Stomach (tissue), 9 donors: ENCODE measurements around the gene USP37. TPM values are rescaled to one million over a fixed set of nuclear protein-coding genes. Genes with fewer than 3 reads are reported as not detected.

Experiments
- DNase-seq, 2 donors: peaks; one replicate each; pipeline versions ENCODE4 v3.0.0 to v3.0.0-alpha.2; 2013 to 2019
- H3K27ac ChIP-seq, 5 donors: fragments of 200-600 bp in 4 of 5; sonication (generic) in 4 of 5; one replicate each; pipeline ENCODE4 v1.5.1; 2013 to 2019; ENCODE audit warnings: mild to moderate bottlenecking in 1 of 5, moderate library complexity in 1 of 5
- H3K27me3 ChIP-seq, 3 donors: fragments of 200-600 bp; sonication (generic); one replicate each; pipeline ENCODE4 v1.5.1; 2017 to 2019; ENCODE audit warnings: mixed run types in 1 of 3
- H3K36me3 ChIP-seq, 4 donors: fragments of 200-600 bp; sonication (generic); 1 replicate in 3 of 4; 2 replicates in 1 of 4; pipeline ENCODE4 v1.5.1; 2016 to 2019
- H3K4me1 ChIP-seq, 4 donors: fragments of 200-600 bp; sonication (generic); one replicate each; pipeline ENCODE4 v1.5.1; 2016 to 2019
- H3K4me3 ChIP-seq, 4 donors: fragments of 200-600 bp; sonication (generic) in 3 of 4; one replicate each; pipeline ENCODE4 v1.5.1; 2016 to 2019; ENCODE audit warnings: mild to moderate bottlenecking in 1 of 4
- H3K9me3 ChIP-seq, 4 donors: fragments of 200-600 bp; sonication (generic); one replicate each; pipeline ENCODE4 v1.5.1; 2016 to 2019
- EP300 ChIP-seq: sonication (generic); formaldehyde crosslinking; IDR thresholded peaks from one replicate; pipeline ENCODE4 v1.6.1; 2017; ENCODE audit warnings: antibody characterized with exemption
- POLR2A ChIP-seq, 4 donors: fragments of 450-650 bp; IDR thresholded peaks; one replicate each; pipeline ENCODE4 v1.6.1; 2016; ENCODE audit warnings: antibody characterized with exemption in 4 of 4, control low read depth in 2 of 4, mild to moderate bottlenecking in 1 of 4, moderate library complexity in 1 of 4
- POLR2AphosphoS5 ChIP-seq, 3 donors: sonication (generic); formaldehyde crosslinking; IDR thresholded peaks; one replicate each; pipeline ENCODE4 v1.6.1; 2016; ENCODE audit warnings: antibody characterized with exemption in 3 of 3
- WGBS, 5 donors: extraction: QIAGEN DNeasy Blood & Tissue Kit in 3 of 5; methylation state at CpG; one replicate each; pipeline versions ENCODE4 v1.1.5 to v1.1.7; 2013 to 2018; 5-methylcytosine and 5-hydroxymethylcytosine counted together
- intact Hi-C: fragments of 100-400 bp; cut with DNase I; formaldehyde crosslinking; loops from one replicate; pipeline ENCODE4 v1.15.1; 2023; ENCODE audit warnings: low total_unique reads
- polyA plus RNA-seq, 3 donors: library from polyadenylated mRNA; stranded (reverse); fragments of 200-250 nt; gene quantifications; one replicate each; pipeline ENCODE4 v1.2.3, GENCODE V29; 2013
- total RNA-seq, 5 donors: library from RNA; depleted of rRNA; stranded (reverse); fragments of >200 nt; gene quantifications; one replicate each; pipeline versions ENCODE4 v1.1.0 to v1.2.3, GENCODE V29; 2014 to 2016
- TF ChIP-seq, protein P1 (sequence below), 7 experiments: fragments of 450-650 bp in 4 of 7; fragments of 200-600 bp in 3 of 7; sonication (generic) in 3 of 7; IDR thresholded peaks; one replicate each; pipeline ENCODE4 v1.5.1; 2016 to 2019; ENCODE audit warnings: antibody characterized with exemption in 7 of 7, control low read depth in 2 of 7, mild to moderate bottlenecking in 1 of 7
- donor health status: healthy with polysubstance abuse.
- donor health status: Bipolar disorder and iron deficiency.
- donor health status: healthy.

The USP37 gene
- total and polyA plus RNA-seq, 8 donors = 1.6 to 81.4 (median 5.2) TPM

DNA sequence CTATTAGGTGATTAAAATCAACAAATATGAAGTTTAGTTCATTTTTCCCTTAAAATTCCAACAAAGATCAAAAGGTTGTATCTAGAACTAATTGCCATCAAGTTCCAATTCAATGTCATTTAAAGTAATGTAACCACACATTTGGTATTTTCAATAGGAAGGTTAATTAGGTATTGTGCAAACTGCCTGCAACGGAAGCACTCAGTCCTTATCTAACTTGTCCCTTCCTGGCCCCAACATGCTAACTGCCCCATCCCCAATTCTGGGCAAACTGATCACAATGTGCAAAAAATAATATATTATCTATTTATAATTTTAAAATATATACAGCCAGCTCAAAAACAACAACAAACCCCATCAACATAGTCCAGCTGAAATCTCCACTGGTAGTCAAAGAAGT lies 116.1 kb downstream of the USP37 start:
- H3K9me3 ChIP-seq = no peaks in the 10 kb centered on the region
- no peak for DNase-seq
- no peak for TF ChIP-seq POLR2A (IDR thresholded peaks at IDR 0.05)
- TF ChIP-seq POLR2AphosphoS5 (IDR thresholded peaks at IDR 0.05) = no peak
- intact Hi-C loops = no loop called here
- H3K4me1 ChIP-seq = peaks cover 0 to 8% (median 2%) of the 10 kb centered on the region in 4 donors
- no peaks in the 10 kb centered on the region for H3K27me3 ChIP-seq
- no peak overlapping the region for H3K27ac ChIP-seq
- peaks cover 2 to 84% (median 76%) of the 10 kb centered on the region in 4 donors for H3K36me3 ChIP-seq
- no peak overlapping the region for H3K4me3 ChIP-seq
- 72 to 92% (median 84%) methylated on average over 1 of the region's 1 CpG for WGBS, 5 donors

DNA sequence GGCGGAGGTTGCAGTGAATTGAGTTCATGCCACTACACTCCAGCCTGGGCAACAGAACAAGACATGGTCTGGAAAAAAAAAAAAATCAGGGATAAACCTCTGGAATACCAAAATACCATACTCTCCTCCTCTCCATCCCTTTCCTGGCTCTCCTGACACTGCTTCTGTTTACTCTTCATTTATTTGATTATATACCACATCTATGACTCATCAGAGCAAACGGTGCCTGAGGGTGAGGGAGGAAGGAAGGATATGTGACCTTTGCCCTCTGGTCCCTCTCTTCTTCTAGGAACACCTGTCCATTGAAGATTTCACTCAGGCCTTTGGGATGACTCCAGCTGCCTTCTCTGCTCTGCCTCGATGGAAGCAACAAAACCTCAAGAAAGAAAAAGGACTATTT lies 119.2 kb downstream of the USP37 start:
- WGBS, 5 donors = 49 to 65% (median 53%) methylated on average over 3 of the region's 3 CpGs
- no peak overlapping the region for H3K4me3 ChIP-seq
- H3K36me3 ChIP-seq = peaks cover 3 to 63% (median 53%) of the 10 kb centered on the region in 4 donors
- intact Hi-C loops = no loop called here
- peaks cover 0 to 16% (median 6%) of the 10 kb centered on the region in 4 donors for H3K4me1 ChIP-seq
- no peak for DNase-seq
- H3K27me3 ChIP-seq = no peaks in the 10 kb centered on the region
- H3K9me3 ChIP-seq = no peaks in the 10 kb centered on the region
- no peak overlapping the region for H3K27ac ChIP-seq
- TF ChIP-seq, protein P1, sequence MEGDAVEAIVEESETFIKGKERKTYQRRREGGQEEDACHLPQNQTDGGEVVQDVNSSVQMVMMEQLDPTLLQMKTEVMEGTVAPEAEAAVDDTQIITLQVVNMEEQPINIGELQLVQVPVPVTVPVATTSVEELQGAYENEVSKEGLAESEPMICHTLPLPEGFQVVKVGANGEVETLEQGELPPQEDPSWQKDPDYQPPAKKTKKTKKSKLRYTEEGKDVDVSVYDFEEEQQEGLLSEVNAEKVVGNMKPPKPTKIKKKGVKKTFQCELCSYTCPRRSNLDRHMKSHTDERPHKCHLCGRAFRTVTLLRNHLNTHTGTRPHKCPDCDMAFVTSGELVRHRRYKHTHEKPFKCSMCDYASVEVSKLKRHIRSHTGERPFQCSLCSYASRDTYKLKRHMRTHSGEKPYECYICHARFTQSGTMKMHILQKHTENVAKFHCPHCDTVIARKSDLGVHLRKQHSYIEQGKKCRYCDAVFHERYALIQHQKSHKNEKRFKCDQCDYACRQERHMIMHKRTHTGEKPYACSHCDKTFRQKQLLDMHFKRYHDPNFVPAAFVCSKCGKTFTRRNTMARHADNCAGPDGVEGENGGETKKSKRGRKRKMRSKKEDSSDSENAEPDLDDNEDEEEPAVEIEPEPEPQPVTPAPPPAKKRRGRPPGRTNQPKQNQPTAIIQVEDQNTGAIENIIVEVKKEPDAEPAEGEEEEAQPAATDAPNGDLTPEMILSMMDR (IDR thresholded peaks at IDR 0.05) = no peak

DNA sequence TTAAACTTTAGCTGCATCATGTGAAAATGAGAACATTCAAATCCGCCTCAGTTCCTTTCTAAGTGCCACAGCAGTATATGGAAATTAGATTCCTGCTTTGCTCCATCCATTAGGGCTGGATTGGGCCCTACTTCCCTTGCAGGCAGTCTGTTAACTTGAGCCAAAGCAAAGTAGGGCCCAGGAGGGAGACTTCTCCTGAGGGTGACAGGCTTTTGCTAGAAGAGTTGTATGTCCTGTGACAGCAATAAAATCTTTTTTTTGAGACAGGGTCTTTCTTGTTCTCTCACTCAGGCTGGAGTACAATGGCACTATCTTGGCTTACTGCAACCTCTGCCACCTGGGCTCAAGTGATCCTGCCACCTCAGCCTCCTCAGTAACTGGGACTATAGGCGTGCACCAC lies 121.1 kb downstream of the USP37 start:
- Histone ChIP-seq H3K4me1 (peaks cover 0 to 16% (median 6%) of the 10 kb centered on the region in 4 donors), H3K9me3 (no peaks in the 10 kb centered on the region), H3K27me3 (no peaks in the 10 kb centered on the region), H3K27ac (no peak overlapping the region), H3K4me3 (no peak overlapping the region), H3K36me3 (peaks cover 3 to 44% (median 42%) of the 10 kb centered on the region in 4 donors)
- intact Hi-C loops = no loop called here
- no peak for DNase-seq
- TF ChIP-seq POLR2A (IDR thresholded peaks at IDR 0.05) = no peak
- TF ChIP-seq, protein P1 (IDR thresholded peaks at IDR 0.05) = no peak
- no peak for TF ChIP-seq POLR2AphosphoS5 (IDR thresholded peaks at IDR 0.05)
- TF ChIP-seq EP300 = no peak
- 89 to 100% (median 96%) methylated on average over 2 of the region's 2 CpGs for WGBS, 5 donors

DNA sequence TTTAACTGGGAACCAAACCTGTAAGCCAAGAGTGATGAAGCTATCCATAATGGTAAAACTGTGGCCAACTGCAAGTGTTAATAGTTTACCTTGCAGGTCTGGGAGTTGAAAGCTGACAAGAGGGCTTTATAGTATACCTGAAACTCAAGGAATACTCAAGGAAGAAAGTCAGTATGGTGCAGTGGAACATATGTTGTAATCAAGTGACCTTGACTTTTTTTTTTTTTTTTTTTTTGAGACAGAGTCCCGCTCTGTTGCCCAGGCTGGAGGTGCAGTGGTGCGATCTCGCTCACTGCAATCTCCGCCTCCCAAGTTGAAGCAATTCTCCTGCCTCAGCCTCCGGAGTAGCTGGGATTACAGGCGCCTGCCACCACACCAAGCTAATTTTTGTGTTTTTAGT lies 121.6 kb downstream of the USP37 start:
- peaks cover 3 to 43% (median 39%) of the 10 kb centered on the region in 4 donors for H3K36me3 ChIP-seq
- H3K4me1 ChIP-seq = peaks cover 0 to 16% (median 6%) of the 10 kb centered on the region in 4 donors
- intact Hi-C loops = no loop called here
- H3K27ac ChIP-seq = no peak overlapping the region
- no peaks in the 10 kb centered on the region for H3K9me3 ChIP-seq
- WGBS, 5 donors = 97 to 99% (median 98%) methylated on average over 6 of the region's 6 CpGs
- H3K4me3 ChIP-seq = no peak overlapping the region
- no peak for DNase-seq
- TF ChIP-seq POLR2AphosphoS5 (IDR thresholded peaks at IDR 0.05) (no peak), POLR2A (IDR thresholded peaks at IDR 0.05) (no peak), EP300 (no peak)
- TF ChIP-seq, protein P1 (IDR thresholded peaks at IDR 0.05) = no peak
- H3K27me3 ChIP-seq = no peaks in the 10 kb centered on the region

DNA sequence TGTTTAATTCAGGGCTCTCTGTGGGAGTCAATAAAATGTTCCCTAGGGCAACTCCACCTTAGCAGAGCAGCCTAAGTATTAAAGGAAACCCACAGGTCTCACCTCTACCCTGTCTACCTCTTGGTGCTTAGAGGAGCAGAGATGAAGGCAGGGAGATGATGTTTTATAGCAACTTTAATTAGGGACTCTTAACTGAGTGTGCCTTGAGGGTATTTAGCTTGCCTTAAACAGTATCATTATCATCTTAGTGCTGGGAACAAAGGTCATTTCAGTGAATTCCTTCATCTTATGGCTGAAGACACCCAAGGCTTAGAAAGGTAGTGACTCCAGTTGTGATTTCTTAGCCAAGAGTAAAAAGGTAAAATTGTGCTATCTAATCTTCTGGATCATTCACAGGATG lies 122.5 kb downstream of the USP37 start:
- peaks cover 3 to 38% (median 37%) of the 10 kb centered on the region in 4 donors for H3K36me3 ChIP-seq
- DNase-seq = no peak
- TF ChIP-seq, protein P1 (IDR thresholded peaks at IDR 0.05) = no peak
- no peaks in the 10 kb centered on the region for H3K9me3 ChIP-seq
- H3K4me3 ChIP-seq = no peak overlapping the region
- H3K27ac ChIP-seq = no peak overlapping the region
- H3K27me3 ChIP-seq = no peaks in the 10 kb centered on the region
- peaks cover 0 to 16% (median 6%) of the 10 kb centered on the region in 4 donors for H3K4me1 ChIP-seq
- intact Hi-C loops = no loop called here
